Measurements from ENCODE around the gene ITPR3.

Gene ITPR3

DNA sequence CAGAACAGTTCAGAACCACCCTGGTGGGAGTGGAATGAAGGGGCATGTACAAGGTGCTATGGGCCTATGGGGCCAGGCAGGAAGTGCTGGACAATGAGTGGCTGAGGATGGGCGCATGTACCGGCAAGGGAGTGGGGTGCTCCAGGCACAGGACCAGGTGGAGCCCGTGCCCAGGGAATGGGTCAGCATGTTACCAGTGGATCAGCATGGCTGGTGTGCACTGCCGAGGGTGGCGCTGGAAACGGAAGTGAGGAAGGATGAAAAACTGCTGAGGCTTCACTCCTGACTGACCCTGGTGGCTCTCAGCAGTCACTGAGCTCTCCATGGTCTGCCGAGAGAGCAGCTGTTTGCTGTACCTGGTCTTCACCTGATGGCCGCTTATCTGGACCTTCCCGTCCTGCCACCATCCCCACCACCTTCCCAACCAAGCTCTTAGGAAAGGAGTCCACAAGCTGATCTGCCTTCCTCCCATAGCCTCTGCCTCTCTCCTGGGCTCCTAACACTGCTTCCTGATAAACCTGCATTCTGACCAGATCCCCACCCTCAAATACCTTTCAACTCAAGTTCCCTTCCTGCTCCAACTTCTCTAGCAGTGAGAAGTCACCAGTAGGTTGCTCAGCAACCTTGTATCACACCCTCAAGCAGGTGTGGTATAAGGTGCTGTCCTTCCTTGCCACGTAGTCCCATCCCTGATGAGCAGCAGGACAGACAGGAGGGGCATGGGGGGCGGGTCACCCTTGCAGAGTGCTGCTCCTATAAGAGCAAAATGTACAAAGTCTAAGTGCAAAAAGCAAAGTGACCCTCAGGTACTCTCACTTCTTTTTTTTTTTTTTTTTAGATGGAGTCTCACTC, 83.3 kb downstream of the ITPR3 start:
- no peak for DNase-seq

DNA sequence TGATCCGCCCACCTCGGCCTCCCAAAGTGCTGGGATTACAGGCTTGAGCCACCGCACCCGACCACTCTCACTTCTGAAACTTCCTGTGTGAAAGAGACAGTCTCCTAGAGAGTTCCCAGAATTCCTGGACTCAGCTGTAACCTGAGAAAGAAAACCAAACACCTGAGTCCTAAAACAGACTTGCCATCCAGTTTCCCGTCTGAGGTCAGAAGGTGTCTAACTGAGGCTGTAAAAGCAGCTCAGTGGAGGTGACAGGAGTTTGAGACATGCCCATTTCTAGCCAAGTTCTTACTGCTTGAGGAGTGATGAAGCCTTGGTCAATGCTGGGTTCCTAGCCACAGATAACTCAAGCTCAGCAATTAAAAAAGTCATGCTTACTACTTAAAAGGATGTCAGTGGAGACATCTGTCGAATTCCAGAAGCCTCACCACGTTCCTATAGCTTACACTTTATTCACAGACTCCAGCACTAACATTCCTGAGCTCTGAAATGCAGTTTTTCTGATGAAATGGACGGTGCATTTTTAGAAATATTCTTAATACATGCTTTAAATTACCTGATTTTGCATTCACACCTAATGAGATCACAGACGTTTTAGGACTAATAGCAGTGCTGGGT, 84.3 kb downstream of the ITPR3 start:
- DNase-seq = no peak

DNA sequence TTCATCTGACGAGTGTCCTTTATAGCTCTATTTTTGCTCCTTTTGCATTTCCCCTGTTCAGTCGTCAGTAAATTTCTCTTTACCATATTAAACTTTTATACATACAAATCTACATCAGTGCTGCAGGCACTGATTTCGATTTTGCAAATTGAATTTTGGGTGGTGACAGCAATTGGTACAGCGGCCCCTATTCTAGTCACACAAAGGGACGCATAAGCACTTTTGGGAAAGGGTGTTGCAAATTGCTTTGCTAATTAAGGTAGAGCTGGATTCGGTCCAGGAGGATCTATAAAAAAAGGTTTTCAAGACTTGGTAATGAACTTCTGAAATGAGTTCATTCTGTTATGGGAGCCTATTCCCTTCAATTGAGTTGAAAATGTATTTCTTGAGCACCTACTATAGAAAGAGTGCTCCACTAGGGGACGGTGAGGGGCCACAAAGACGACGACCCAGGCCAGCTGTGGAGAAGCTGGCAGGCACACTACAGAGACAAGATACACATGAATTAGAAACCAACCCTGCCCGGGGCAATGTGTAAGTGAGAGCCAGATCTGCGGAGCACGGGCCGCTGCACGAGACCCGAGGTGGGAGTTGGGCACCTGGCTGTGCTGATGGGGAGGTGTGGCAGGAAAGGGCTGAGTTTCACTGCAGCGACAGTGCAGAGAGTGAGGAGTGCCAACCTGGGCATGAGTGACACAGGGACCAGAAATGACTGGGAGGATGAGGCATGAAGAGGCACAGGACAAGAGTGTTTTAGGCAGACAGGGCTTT, 85.0 kb downstream of the ITPR3 start:
- no peak for DNase-seq

GRCh38 chr6:33707771-33708170, 86.6 kb downstream of the ITPR3 start:
- DNase-seq = no peak

GRCh38 chr6:33708516-33709204, 87.5 kb downstream of the ITPR3 start:
- DNase-seq = no peak

DNA sequence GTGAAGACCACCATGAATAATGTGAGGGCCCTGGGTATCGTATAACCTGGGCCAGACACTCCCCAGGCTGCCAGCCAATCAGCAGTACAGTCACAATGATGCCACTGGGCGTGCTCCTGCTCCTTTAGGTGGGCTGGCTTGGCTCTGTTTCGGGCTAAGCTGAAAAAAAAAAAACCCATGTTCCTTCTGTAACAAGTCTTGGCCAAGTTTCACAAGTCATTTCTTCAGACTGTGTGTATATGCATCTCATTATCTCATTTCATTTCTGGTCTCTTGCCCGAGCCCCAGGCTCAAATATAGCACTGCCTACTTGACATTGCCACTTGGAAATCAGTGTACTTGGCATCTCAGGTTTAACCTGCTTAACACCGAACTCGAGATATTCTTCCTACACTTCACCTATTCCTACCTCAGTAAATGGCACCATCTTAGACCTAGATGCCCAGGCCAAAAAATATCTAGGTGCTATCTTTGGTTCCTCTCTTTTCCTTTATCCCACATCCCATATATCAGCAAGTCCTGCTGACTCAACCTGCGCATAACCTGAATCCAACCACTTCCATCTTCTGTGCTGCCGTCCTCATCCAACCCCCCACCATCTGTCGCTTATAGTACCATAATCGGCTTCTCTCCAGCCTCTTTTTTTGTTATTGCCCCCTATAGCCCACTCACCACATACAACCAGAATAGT, 88.6 kb downstream of the ITPR3 start:
- no peak for DNase-seq

DNA sequence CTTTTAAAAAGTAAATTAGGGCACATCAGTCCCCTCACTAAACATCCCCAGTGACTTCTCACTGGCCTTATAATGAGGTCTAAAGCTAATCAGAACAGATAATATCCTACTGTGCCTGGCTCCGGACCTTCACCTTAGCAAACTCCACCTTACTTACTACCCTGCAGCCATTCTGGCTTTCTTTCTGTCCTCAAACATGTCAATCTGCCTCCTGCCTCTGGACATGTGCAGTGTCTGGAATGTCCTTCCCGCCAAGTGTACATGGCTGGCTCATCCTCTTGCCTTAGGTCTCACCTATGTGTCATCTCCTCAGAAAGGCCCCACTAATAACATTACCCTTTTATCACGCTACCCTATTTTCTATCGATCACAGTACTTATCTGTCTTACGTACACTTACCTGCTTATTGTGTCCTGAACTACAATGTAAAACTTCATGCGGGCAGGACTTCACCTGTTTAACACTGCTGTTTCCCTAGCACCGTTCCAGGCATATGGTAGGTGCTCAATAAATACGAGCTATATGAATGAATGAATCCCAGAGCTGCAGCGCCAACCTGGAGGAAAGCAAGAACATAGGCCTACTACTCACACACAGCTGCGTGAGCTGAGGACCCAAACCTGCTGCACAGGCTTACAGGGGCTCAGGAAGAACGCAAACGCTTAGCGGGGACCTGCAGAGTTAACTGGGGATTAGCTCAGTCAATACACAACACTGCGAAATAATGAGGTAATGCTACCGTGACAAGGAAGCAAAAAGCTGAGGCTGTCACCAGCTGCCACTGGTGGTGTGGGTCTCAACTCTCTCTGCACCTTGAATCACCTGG, 89.4 kb downstream of the ITPR3 start:
- peak in 2 of 4 experiments; percentile 5 to 14 for DNase-seq

DNA sequence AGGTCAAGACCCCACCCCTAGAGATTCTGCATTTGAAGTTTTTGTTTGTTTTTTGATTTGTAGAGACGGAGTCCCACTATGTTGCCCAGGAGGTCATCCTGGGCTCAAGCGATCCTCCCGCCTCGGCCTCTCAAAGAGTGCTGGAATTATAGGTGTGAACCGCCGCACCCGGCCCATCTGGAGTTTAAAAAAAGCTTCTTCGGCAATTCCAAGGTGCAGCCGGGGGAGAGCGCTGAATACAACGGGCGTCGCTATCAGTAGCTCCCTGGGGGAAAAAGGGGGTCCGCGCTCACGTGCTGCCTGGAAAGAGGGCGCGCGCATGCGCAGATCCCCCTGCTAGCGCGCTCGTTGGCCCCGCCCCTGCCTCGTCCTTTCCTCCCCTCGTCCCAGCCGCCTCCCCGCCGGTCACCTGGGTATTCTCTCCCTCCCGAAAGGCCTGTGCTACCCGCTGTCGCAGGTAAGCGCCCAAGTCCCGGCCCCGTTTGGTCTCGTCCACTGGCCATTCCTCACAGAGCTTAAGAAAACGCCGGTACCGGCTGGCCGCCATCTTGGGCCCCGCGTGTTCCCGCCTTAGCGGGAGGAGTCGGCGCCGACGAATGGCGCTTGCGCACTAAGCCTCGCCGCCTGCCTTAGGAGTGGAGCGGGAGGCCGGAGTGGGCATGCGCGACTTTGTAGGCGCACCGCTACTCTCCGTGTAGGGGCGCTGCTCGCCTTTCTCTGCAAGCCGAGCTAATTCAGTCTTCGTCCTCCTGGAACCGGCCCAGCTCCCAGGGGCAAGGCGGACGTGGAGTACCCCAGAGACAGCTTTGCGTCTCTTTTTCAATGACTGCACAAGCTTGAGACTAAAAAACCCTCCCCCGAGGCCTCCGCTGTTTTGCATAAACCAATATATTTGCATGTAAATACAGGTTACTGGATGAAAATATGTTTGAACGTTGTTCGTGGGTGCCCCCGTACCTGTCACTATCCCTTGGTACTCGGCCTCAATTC, 90.3 kb downstream of the ITPR3 start, which contains the start of gene UQCC2:
Gene UQCC2, minus strand, starts transcription at position 561 of the 990 bp plus-strand sequence. Its CDS starts 14 bp downstream, at position 547.
- DNase-seq = peak; percentile 98 to 100 (median 100)

- peak in 1 of 4 experiments; percentile 16 for DNase-seq
Observed at GRCh38 chr6:33712914-33713313, 91.8 kb downstream of the ITPR3 start.

DNA sequence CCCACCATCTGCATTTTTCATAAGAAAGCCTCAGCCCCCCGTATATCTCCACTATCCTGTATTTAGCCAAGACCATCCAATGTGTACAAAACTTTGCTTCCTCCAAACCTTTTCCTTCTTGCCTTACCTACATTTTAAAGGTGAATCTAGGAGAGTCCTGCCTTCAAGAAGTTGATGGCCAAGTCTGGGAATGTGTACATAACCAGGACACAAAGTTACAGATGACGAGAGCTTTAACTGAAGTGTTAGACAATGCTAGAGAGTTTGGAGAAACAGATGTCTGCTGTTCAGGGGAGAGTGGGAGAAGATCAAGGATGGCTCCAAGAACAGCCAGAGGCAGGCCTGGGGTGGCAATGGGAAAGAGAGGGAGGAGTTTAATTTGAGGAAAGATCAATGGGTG, 92.7 kb downstream of the ITPR3 start:
- DNase-seq = no peak

DNA sequence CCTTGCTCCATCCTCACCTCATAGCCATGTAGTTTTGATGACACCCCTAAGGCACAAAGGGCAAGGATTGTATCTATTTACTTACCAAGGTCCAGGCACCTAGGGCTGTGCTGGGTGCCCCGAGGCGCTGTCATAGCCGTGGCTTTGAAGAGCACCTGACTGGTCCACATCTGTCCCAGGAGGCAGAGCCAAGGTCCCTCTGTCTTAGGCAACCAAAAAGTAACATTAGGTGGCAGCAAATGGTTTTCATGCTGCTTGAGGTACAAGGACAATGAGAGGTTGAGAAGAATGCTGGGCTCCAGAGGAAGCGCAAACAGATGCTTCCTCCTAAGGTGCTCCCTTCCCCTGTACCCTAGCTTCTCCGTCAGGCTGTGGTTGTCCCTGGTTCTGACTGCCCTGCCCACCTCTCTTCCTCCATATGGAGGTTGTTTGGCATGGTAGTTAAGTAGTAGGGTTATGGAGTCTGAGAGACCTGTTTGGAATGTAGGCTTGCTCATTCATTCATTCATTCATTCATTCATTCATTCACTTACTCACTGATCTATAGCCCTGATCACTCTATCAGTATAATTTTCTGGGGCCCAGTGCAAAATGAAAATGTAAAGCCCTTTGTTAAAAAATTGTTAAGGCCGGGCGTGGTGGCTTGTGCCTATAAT, 93.4 kb downstream of the ITPR3 start:
- no peak for DNase-seq

- DNase-seq = no peak
Observed at GRCh38 chr6:33716379-33716778, 95.3 kb downstream of the ITPR3 start.

DNA sequence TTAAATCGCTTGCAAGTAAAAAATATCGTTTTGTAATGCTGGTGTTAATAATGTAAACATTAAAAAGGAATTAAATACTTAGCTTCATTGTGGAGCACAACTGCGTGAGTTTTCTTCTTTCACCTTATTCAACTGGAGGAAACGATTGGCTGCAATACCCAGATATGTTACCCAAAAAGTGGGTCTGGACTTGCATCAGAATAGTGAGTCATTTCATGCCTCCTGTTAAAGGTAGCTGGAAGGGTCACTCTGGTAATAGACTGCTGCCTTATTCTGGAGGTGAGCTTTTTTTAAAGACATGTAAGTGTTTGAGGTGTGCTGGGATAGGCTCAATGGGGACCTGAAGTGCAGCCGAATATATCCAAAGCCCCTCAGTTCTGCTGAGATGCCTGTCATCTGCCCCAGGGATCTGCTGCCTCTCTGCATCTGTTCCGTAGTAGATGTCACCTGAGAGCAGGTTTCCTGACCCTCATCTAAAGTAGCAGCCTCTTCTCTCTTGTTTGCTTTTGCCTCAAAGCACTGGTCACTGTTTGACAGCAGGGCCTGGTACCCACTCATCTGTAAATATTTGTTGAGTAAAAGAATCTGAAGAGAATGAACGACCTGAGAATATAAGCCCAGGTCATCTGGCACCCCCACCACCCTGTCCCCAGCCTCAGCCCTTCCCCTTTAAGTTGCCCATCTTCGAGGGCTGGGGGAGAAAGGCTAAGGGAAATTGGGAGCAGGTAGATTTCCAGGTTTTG, 95.9 kb downstream of the ITPR3 start:
- no peak for DNase-seq

GRCh38 chr6:33717934-33718455, 96.9 kb downstream of the ITPR3 start:
- no peak for DNase-seq

GRCh38 chr6:33718713-33719112, 97.6 kb downstream of the ITPR3 start:
- no peak for DNase-seq

DNA sequence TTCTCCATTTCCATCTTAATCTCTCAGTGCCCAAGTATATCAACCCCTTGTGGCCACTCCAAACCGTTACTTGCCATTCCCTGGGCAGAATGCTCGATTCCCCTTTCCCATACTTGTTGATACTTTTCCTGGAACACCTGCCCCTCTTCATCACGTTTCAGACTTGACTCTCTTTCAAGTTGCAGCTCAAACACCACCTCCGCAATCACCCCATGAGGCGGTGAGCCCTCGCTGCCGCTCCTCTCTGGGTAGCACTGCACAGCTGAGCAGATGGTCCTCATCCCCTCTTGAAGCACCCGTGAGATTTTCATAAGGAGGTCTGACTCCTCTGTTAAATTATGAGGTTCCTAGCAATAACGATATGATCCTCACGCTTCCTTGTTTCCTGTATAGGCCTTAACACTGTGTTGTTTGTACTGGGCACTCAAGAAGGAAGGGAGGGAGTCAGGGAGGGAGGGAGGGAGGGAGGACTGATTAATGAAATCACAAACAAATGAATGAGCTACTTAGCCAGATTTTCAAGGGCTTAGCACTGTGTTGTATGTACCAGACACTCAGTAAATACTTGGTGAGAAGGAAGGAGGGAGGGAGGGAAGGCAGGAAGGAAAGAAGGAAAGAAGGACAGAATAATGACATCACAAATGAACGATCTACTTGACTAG, 98.3 kb downstream of the ITPR3 start:
- no peak for DNase-seq

DNA sequence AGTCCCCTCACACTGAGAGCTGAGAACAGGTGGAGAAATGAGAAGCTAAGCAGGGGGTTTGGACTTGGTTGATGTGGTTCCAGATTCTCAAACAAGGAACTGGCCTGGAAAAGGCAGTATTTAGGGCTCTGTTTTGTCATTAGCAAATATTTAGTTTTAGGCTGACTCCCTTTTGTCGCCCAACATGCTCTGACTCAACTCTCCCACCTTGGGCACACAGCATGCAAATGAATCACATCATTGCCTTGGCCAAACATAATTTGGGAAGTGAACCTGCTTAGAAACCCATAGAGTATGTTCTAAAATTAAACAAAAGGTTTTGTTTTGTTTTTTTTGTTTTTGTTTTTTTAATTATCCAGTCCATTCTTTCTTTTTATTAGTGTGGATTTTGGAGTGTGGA, 99.9 kb downstream of the ITPR3 start:
- DNase-seq = peak in 2 of 4 experiments; percentile 7 to 10

GRCh38 chr6:33721508-33721907, 100.4 kb downstream of the ITPR3 start:
- DNase-seq = no peak
